Cardiac muscle cell (in vitro differentiated cells and primary cell): ENCODE data around the gene VAT1L. TPM values are rescaled to one million over a fixed set of nuclear protein-coding genes. Genes with fewer than 3 reads are reported as not detected.
A peak's percentile ranks its signal among the peaks of the same experiment; 100 is the strongest.

Source experiments
- DNase-seq, 2 donors: peaks; one replicate each; pipeline versions ENCODE4 v3.0.0 to v3.0.0-alpha.2; 2010 to 2017; ENCODE audit warnings: low read depth in 1 of 2, low spot score in 1 of 2
- H3K27ac ChIP-seq: fragments of 200-600 bp; sonication (generic); 2 replicates; pipeline ENCODE4 v1.5.1; 2016
- H3K27me3 ChIP-seq: fragments of 200-600 bp; sonication (generic); 2 replicates; pipeline ENCODE4 v1.6.0; 2016; ENCODE audit warnings: control low read depth
- H3K36me3 ChIP-seq: fragments of 200-600 bp; sonication (generic); 2 replicates; pipeline ENCODE4 v1.5.1; 2016; ENCODE audit warnings: control low read depth
- H3K4me1 ChIP-seq: fragments of 200-600 bp; sonication (generic); 2 replicates; pipeline ENCODE4 v1.8.1; 2017; ENCODE audit warnings: low read depth, mild to moderate bottlenecking, mixed run types
- H3K4me3 ChIP-seq: fragments of 200-600 bp; sonication (generic); 2 replicates; pipeline ENCODE4 v1.5.1; 2016; ENCODE audit warnings: mild to moderate bottlenecking
- H3K9me3 ChIP-seq: fragments of 200-600 bp; sonication (generic); 2 replicates; pipeline ENCODE4 v1.5.1; 2017; ENCODE audit warnings: low read depth, mild to moderate bottlenecking, control low read depth
- polyA plus RNA-seq: library from polyadenylated mRNA; unstranded; fragments of >200 nt; fragmentation: Nextera tagmentation; extraction: Ambion mirVana; gene quantifications from 2 replicates; pipeline ENCODE4 v1.2.1, GENCODE V29; 2016
- total RNA-seq: library from RNA; depleted of rRNA; stranded (reverse); fragments of >200 nt; gene quantifications from 2 replicates; pipeline ENCODE4 v1.2.3, GENCODE V29; 2016
- TF ChIP-seq, protein P1 (sequence below): IDR thresholded peaks from 2 replicates; pipeline ENCODE4 v1.5.1; 2012; ENCODE audit warnings: low read depth, mild to moderate bottlenecking, low read length

VAT1L gene
- total and polyA plus RNA-seq, 2 experiments from 2014 or later, result 1.5 to 2.4 TPM

GRCh38 chr16:77833921-77834634 is 45.7 kb downstream of the VAT1L start:
- H3K36me3 ChIP-seq, result no peaks in the 10 kb centered on the region
- no peak overlapping the region for H3K27ac ChIP-seq
- TF ChIP-seq, protein P1, sequence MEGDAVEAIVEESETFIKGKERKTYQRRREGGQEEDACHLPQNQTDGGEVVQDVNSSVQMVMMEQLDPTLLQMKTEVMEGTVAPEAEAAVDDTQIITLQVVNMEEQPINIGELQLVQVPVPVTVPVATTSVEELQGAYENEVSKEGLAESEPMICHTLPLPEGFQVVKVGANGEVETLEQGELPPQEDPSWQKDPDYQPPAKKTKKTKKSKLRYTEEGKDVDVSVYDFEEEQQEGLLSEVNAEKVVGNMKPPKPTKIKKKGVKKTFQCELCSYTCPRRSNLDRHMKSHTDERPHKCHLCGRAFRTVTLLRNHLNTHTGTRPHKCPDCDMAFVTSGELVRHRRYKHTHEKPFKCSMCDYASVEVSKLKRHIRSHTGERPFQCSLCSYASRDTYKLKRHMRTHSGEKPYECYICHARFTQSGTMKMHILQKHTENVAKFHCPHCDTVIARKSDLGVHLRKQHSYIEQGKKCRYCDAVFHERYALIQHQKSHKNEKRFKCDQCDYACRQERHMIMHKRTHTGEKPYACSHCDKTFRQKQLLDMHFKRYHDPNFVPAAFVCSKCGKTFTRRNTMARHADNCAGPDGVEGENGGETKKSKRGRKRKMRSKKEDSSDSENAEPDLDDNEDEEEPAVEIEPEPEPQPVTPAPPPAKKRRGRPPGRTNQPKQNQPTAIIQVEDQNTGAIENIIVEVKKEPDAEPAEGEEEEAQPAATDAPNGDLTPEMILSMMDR, result no peak
- H3K27me3 ChIP-seq, result no peaks in the 10 kb centered on the region
- DNase-seq, result peak in 1 of 2 donors; percentile 91
- H3K9me3 ChIP-seq, result no peaks in the 10 kb centered on the region
- no peak overlapping the region for H3K4me3 ChIP-seq
- no peaks in the 10 kb centered on the region for H3K4me1 ChIP-seq

DNA sequence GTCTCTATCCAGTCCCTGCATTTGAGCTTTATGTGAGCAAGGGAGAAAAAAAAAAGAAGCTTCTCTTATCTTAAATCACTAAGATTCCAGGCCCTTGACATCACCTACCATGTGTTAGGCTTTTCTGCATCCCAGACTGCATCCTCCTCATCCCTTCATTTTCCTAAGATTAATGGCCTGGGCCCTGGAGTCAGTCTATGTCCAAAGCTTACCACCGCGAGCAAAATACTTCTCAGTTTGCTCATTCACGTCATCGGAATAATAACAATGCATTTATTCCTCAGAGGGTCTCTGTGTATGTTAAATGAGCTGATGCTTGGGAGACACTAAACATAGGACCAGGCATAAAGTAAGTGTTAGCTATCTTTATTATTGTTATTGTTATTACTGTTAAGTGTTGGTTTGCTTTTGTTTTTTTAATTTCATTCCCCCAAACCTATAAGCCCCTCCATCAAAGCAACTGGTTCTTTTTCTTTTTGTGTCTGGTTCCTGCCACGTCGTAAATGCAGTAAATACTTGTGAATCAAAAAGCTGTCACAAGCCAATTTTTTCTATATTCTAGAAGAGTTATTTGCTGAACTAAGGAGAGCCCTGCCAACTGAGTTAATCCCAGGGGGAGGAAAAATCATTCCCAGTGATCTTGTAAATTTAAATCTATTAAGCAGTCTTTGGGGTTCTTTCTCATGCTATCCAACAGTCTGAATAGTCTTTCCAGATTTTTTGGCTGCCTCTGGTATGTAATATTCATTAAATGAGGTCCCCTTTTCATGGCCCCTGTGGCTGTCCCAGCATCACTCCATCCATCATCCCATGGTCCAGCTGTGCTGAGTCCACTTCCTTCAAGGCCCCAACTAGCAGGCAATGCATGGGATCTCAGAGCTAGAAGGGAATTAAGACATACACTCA is 46.5 kb downstream of the VAT1L start:
- TF ChIP-seq, protein P1, result no peak
- peak in 1 of 2 donors; percentile 68 for DNase-seq
- Histone ChIP-seq H3K4me1 (no peaks in the 10 kb centered on the region), H3K36me3 (no peaks in the 10 kb centered on the region), H3K4me3 (no peak overlapping the region), H3K27me3 (no peaks in the 10 kb centered on the region), H3K27ac (no peak overlapping the region), H3K9me3 (no peaks in the 10 kb centered on the region)

DNA sequence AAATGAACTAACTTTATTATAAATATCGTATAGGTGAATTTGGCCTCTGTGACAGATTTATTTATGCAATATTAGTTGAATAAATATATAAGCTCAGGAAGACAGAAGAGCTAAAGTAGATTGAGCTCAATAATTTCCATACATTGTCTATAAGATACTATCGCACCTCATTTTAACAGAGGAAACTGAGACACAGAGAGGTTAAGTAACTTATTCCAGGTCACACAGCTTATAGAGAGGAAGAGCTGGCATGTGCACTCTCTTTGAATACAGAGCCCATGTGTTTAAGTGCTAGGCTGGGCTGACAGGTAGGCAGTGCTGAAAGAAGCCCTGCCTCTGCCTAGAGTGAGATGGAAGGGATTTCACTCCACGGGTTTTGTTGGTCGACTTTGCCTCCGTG is 48.4 kb downstream of the VAT1L start:
- Histone ChIP-seq H3K9me3 (no peaks in the 10 kb centered on the region), H3K27me3 (no peaks in the 10 kb centered on the region), H3K4me3 (no peak overlapping the region), H3K27ac (no peak overlapping the region), H3K36me3 (no peaks in the 10 kb centered on the region), H3K4me1 (no peaks in the 10 kb centered on the region)
- no peak for DNase-seq
- TF ChIP-seq, protein P1, result no peak

- H3K4me1 ChIP-seq, result no peaks in the 10 kb centered on the region
- H3K36me3 ChIP-seq, result no peaks in the 10 kb centered on the region
- no peak overlapping the region for H3K27ac ChIP-seq
These were observed 50.4 kb downstream of the VAT1L start for GRCh38 chr16:77838597-77839255.

GRCh38 chr16:77840093-77840492 is 51.7 kb downstream of the VAT1L start:
- TF ChIP-seq, protein P1, result no peak
- no peak overlapping the region for H3K4me3 ChIP-seq
- DNase-seq, result no peak
- no peaks in the 10 kb centered on the region for H3K9me3 ChIP-seq
- H3K27me3 ChIP-seq, result no peaks in the 10 kb centered on the region
- no peak overlapping the region for H3K27ac ChIP-seq
- no peaks in the 10 kb centered on the region for H3K36me3 ChIP-seq
- no peaks in the 10 kb centered on the region for H3K4me1 ChIP-seq

More at GRCh38 chr16:77838597-77839255, 50.4 kb downstream of the VAT1L start:
- Histone ChIP-seq H3K27me3 (no peaks in the 10 kb centered on the region), H3K9me3 (no peaks in the 10 kb centered on the region), H3K4me3 (no peak overlapping the region)
- DNase-seq, result no peak
- TF ChIP-seq, protein P1, result no peak
